Effector CD4-positive, alpha-beta T cell (primary cell): ENCODE measurements around the gene SLX4IP.
"Not testable (repeated sequence)": the region's sequence is repeated elsewhere in the genome, so short reads cannot be mapped to it uniquely, and the experiment has no call there.

Experiments
- DNase-seq: peaks from one replicate; pipeline ENCODE4 v3.0.0-alpha.2; 2020

The SLX4IP gene

GRCh38 chr20:10580700-10581099, 145.6 kb downstream of the SLX4IP start:
- DNase-seq = no peak

GRCh38 chr20:10581823-10582222, 146.7 kb downstream of the SLX4IP start:
- no peak for DNase-seq

DNA sequence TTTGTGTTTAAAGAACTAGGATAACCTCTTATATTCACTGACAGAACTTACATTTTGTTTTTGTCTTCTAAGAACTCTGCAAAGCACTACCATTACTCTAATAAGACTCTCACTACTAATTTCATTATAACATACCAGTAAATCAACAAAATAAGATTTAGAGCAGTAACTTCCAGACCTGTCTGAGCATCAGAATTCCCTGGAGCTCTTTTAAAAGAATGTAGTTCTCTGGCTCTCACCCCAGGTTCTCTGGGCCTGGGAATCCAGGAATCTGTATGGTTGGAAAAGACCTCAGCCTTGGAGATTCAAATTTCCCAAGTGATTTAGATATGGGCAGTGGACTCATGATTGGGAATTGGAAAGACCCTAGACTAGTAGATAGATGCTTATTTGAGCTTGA, 149.3 kb downstream of the SLX4IP start:
- DNase-seq = no peak

GRCh38 chr20:10585308-10585707, 150.2 kb downstream of the SLX4IP start:
- no peak for DNase-seq

DNA sequence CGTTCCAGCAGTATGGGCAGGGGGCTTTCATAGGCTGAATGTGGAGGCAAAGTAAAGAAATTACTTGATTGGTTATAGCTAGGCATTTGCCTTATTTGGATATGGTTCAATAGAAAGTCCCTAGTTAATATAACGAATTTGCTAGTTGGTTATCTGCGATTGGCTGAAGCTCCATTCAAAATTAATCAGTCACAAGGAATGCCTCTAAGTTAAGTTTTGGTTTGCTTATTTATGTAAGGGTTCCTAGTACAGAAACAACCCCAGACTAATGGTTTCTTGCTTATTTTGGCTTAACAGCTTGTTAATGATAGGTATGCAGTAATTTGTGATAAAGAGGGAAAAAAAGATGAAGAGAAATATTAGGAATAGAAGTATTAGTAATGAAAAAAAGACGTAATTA, 151.2 kb downstream of the SLX4IP start:
- no peak for DNase-seq

- not testable (repeated sequence) for DNase-seq
Observed at GRCh38 chr20:10590446-10590845, 155.3 kb downstream of the SLX4IP start.

DNA sequence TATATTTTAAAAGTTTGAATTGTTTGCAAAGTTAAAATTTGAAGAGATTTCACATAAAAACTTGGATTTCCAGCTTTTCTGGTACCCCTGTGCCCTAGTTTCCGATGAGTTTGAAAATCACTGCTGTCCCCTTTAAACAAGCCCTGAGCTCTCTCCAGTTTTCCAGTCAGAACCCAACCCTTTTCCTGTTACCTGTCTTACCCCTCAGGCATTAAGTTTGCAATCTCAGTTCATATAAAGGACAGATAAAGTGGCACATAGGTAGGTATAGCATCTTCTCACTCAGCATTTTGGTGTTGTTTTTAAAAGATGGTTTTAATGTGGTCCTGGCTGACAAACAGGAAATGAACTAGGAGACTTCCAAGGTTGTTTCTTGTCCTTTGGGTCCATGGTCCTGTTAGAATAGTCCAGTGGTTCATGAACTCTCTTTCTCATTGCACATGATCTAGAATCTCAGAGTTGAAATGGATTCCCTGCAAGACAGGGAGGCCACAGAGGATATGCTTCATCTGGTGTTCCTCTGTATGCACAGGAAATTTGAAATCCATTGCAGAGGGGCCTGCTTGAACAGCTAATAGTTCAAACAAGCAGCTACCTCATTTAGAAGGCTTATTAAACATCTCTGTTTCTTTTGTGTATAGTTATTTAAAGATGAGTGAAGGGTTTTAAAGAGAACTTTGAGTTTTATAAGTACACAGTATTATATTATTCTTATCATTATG, 156.0 kb downstream of the SLX4IP start:
- no peak for DNase-seq

- DNase-seq = no peak
Observed at GRCh38 chr20:10591946-10592521, 156.9 kb downstream of the SLX4IP start.

- no peak for DNase-seq
Observed at GRCh38 chr20:10594296-10594868, 159.3 kb downstream of the SLX4IP start.

- no peak for DNase-seq
Observed at GRCh38 chr20:10595266-10595665, 160.2 kb downstream of the SLX4IP start.

DNA sequence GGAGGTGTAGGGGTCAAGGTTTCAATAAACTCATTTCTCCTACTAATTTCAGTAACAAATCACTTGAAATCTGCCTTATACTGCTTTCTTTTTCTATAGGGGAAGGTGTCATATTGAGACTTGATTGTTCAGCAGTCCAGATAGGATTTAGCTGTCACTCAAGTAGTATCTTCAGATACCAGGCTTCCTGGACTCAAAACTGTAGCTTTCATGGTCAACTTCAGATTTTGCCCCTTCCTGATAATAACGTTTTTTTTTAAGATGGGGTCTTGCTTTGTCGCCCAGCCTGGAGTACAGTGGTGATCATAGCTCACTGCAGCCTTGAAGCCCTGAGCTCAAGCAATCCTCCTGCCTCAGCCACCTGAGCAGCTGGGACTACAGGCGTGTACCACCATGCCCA, 160.9 kb downstream of the SLX4IP start:
- DNase-seq = no peak

GRCh38 chr20:10596710-10597121, 161.6 kb downstream of the SLX4IP start:
- no peak for DNase-seq

GRCh38 chr20:10597637-10598036, 162.5 kb downstream of the SLX4IP start:
- no peak for DNase-seq

GRCh38 chr20:10602221-10602871, 167.2 kb downstream of the SLX4IP start:
- DNase-seq = no peak

- DNase-seq = no peak
Observed at GRCh38 chr20:10603378-10603777, 168.3 kb downstream of the SLX4IP start.

- no peak for DNase-seq
Observed at GRCh38 chr20:10603971-10604864, 169.1 kb downstream of the SLX4IP start.

DNA sequence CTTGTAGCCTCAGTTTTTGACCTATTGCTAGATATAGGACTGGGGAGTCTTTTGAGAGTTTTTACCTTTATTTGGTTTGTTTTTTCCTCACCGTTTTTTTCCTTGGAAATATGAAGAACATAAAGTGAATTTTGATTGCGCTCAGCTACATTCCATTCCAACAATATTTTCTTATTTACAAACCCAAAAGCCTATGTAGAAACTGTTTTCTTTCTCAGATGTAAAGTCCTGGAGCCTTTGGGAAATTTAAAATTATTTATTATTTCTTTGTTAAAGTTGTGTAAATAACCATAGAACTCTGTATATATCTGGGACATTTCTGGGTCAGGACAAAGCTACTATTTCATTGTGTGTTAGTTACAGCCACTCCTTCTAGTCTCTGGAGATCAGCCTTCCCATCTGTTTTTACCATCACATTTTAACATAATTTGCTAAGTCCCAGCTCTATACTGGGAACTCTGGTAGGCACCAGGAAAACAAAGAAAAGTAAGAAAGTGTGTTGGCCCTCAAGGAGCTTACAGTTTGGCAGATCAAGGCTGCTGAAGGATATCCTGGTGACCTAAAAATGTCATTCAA, 169.8 kb downstream of the SLX4IP start:
- no peak for DNase-seq

DNA sequence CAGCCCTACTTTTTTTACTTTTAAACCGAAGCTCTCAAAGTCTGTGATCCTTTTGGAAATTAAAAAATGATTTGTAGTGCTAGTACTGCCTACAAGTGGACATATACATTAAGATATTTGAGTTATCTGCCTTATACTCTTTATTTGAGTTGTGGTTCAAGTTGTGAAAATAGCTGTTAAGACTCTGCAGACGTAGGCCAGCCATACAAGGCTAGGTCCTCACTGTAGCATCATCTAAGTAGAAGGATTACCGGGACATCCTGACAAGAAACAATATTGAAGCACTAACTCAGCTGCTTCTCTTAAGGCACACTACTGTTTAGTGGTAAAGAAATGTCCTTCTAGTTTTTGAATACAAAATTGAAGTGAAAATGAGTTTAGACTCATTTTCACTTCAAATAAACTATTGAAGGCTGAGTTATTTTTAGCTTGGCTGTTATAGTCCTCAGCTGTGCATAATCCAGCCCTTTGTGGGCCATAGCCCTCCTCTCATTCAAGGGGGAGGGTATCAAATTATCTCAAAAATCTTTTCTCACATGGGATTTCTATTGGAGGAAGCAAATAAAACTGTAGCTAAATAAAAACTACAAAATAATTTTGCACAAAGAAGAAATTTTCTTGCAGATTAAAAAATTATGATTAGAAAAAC, 170.6 kb downstream of the SLX4IP start:
- DNase-seq = no peak

DNA sequence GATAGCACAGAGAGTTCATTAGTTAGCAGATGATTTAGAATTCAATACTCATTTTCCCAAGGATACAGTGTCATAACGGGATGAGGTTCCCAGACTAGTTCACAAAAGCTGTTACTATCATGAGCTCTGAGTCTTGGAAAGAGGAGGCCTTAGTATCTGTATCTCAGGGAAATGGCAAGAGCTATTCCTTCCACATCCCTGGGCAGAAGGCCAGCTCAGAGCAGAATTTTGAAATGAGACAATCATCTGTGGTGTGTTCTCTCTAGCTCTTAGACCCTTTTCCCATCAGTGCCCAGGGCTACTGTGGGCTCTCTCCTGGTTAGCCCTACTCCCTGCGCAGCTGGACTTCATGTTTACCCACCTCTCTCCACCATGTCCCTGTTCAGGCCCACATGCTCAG, 174.2 kb downstream of the SLX4IP start:
- DNase-seq = no peak

GRCh38 chr20:10609770-10610169, 174.7 kb downstream of the SLX4IP start:
- DNase-seq = no peak

DNA sequence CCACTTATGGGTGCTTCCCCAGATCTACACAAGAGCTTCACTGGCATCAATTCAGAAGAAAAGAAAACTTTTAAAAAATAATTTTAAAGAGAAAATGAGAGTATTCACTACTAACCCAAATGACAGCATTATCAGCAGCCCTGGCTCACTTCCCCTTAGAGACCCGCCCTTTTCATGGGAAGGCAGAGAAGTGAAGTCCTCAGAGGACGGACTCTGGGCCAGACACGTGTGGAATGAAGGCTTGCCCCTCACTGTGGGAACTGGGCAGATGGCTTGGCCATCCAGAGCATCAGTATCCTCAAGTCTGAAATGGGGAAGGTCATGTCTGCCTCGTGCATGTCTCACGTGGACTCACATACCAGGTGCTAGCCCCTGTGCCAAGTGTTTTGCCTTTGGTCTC, 175.1 kb downstream of the SLX4IP start:
- no peak for DNase-seq

- DNase-seq = no peak
Observed at GRCh38 chr20:10611357-10611756, 176.3 kb downstream of the SLX4IP start.
